Measurements from ENCODE around the gene MASP1. TPM values are rescaled to one million over a fixed set of nuclear protein-coding genes. Genes with fewer than 3 reads are reported as not detected.

The MASP1 gene
- total RNA-seq, 1 experiment from 2014 or later, result not detected

- Histone ChIP-seq H3K27ac (ENCODE audit: low read depth, low read length) (no peak overlapping the region), H3K27me3 (ENCODE audit: insufficient read depth, low read length) (no peaks in the 10 kb centered on the region), H3K9me2 (ENCODE audit: insufficient read depth) (no peaks in the 10 kb centered on the region), H2AFZ (ENCODE audit: low read depth, low read length, poor library complexity, severe bottlenecking) (no peak overlapping the region), H3K4me2 (ENCODE audit: low read length) (no peak overlapping the region), H3K36me3 (ENCODE audit: control insufficient read depth in 1 of 2, insufficient read depth in 2 of 2, low read length in 2 of 2) (no peaks in the 10 kb centered on the region), H4K20me1 (ENCODE audit: insufficient read depth) (no peaks in the 10 kb centered on the region), H3K4me1 (ENCODE audit: control insufficient read depth in 1 of 2, insufficient read depth in 2 of 2, low read length in 2 of 2) (no peaks in the 10 kb centered on the region), H3K9me3 (ENCODE audit: control insufficient read depth in 1 of 2, insufficient read depth in 1 of 2, low read depth in 1 of 2, low read length in 2 of 2) (no peaks in the 10 kb centered on the region), H3K4me3 (replicated peaks in 1 of 2; ENCODE audit: low read depth in 1 of 2, low read length in 2 of 2) (no peak overlapping the region), H3K9ac (ENCODE audit: low read length) (no peak overlapping the region), H3K79me2 (ENCODE audit: insufficient read depth, low read length) (no peaks in the 10 kb centered on the region)
- ChIA-PET CTCF (no interaction called here), POLR2A (no interaction called here), RAD21 (ENCODE audit: low non-redundant PET in 1 of 2, low total read pairs in 2 of 2, uncharacterized antibody in 2 of 2, unreplicated experiment in 2 of 2) (no interaction called here)
- ATAC-seq (no peak), DNase-seq (ENCODE audit: low read depth, low spot score) (no peak)
- TF ChIP-seq RAD21 (IDR thresholded peaks at IDR 0.05; ENCODE audit: low read depth) (no peak), ATF3 (IDR thresholded peaks at IDR 0.05) (no peak), REST (IDR thresholded peaks at IDR 0.05; ENCODE audit: low read depth) (no peak), SIN3A (IDR thresholded peaks at IDR 0.05; ENCODE audit: low read depth) (no peak), CTCF (IDR thresholded peaks at IDR 0.05 in 2 of 3, conservative IDR thresholded peaks at IDR 0.05 in 1 of 3; ENCODE audit: borderline replicate concordance in 1 of 3, insufficient read depth in 1 of 3, low read depth in 2 of 3, low read length in 2 of 3) (no peak), CBX3 (IDR thresholded peaks at IDR 0.05; ENCODE audit: low read depth) (no peak), POLR2AphosphoS5 (IDR thresholded peaks at IDR 0.05; ENCODE audit: low read depth, low read length) (no peak), ELF1 (IDR thresholded peaks at IDR 0.05; ENCODE audit: borderline replicate concordance, low read depth) (no peak), ZBTB33 (IDR thresholded peaks at IDR 0.05; ENCODE audit: extremely low read depth, insufficient replicate concordance, low read length) (no peak)
- no TSS peak for BruUV-seq (replicated peaks)
- intact Hi-C loops (cut with micrococcal nuclease), result no loop called here
Measured at GRCh38 chr3:187269486-187269885, 22.1 kb downstream of the MASP1 start.
